Neural crest cell (in vitro differentiated cells): ENCODE results near the gene MTMR4. TPM values are rescaled to one million over a fixed set of nuclear protein-coding genes. Genes with fewer than 3 reads are reported as not detected.

Source experiments
- DNase-seq: peaks from one replicate; pipeline ENCODE4 v3.0.0; 2021; ENCODE audit warnings: low read depth, mixed read lengths, low spot score
- H3K27ac Mint-ChIP-seq: one replicate; pipeline ENCODE4 v1.8.0; 2021; ENCODE audit warnings: mild to moderate bottlenecking, mixed read lengths; ENCODE audit not compliant: unreplicated experiment
- H3K27me3 Mint-ChIP-seq: 2 replicates; pipeline ENCODE4 v1.8.0; 2021; ENCODE audit warnings: low read depth, mild to moderate bottlenecking, mixed read lengths
- H3K36me3 Mint-ChIP-seq: 2 replicates; pipeline ENCODE4 v1.8.0; 2021; ENCODE audit warnings: low read depth, mild to moderate bottlenecking, mixed read lengths
- H3K4me1 Mint-ChIP-seq: 2 replicates; pipeline ENCODE4 v1.8.0; 2021; ENCODE audit warnings: mixed read lengths
- H3K4me3 Mint-ChIP-seq: one replicate; pipeline ENCODE4 v1.8.0; 2021; ENCODE audit warnings: mild to moderate bottlenecking, mixed read lengths
- H3K9me3 Mint-ChIP-seq: 2 replicates; pipeline ENCODE4 v1.8.0; 2021; ENCODE audit warnings: mixed read lengths
- total RNA-seq: library from RNA; stranded (reverse); gene quantifications from 2 replicates; pipeline ENCODE4 v1.2.1, GENCODE V29; 2021
- TF ChIP-seq, protein P1 (sequence below): fragments of 200-600 bp; sonication (generic); conservative IDR thresholded peaks from 2 replicates; pipeline ENCODE4 v1.5.0; 2021; ENCODE audit warnings: antibody characterized with exemption, mild to moderate bottlenecking

The MTMR4 gene
- total RNA-seq, 1 donor from 2014 or later: 97.4 TPM

DNA sequence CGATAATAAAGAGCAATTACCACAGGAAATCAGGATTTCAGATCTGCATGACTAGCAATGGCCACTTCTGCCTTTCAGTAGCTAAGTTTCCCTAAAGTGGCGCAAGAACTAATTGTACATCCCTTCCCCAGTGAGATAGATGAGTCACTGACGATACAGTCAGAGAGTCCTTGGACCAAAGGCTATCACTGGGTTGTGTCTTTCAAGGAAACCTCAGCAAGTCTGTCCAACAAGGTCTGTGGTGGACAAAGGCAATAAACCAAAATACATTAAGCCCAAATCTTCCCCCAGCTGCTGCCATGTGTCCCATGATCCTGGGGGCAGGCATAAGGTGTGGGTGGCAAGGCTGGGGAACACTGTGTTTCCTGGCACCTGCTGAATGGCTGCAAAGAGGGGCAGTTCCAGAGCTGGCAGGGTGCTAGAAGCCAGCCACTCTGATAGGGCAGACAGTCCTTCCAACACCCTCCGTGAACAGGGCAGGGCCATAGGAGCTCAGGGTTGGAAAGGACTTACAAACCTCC lies 20.5 kb upstream of the MTMR4 start:
- Mint-ChIP-seq H3K27me3 (peaks cover 31% of the 10 kb centered on the region), H3K4me3 (no peak overlapping the region), H3K9me3 (no peaks in the 10 kb centered on the region), H3K36me3 (no peaks in the 10 kb centered on the region), H3K4me1 (peaks cover 35% of the 10 kb centered on the region), H3K27ac (no peak overlapping the region)
- TF ChIP-seq, protein P1, sequence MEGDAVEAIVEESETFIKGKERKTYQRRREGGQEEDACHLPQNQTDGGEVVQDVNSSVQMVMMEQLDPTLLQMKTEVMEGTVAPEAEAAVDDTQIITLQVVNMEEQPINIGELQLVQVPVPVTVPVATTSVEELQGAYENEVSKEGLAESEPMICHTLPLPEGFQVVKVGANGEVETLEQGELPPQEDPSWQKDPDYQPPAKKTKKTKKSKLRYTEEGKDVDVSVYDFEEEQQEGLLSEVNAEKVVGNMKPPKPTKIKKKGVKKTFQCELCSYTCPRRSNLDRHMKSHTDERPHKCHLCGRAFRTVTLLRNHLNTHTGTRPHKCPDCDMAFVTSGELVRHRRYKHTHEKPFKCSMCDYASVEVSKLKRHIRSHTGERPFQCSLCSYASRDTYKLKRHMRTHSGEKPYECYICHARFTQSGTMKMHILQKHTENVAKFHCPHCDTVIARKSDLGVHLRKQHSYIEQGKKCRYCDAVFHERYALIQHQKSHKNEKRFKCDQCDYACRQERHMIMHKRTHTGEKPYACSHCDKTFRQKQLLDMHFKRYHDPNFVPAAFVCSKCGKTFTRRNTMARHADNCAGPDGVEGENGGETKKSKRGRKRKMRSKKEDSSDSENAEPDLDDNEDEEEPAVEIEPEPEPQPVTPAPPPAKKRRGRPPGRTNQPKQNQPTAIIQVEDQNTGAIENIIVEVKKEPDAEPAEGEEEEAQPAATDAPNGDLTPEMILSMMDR: no peak
- DNase-seq: no peak

DNA sequence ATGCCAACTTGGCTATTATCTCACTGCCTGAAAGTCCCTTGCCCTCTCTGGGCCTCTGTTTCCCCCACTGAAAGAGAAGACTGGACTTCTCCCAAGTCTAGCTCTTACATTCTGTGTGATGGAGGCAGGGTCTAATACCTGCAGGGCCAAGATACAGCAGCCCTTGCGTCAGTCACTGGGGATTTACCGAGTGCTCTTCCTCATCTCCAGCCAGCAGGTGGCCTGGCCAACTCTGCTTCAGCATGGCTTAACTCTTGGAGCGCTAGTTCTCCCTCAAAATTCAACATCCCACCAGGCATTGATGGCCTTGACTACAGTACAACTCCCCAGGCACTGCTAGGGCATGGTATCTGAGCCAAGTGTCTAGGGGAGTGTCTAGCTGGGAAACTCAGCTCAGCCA lies 19.9 kb upstream of the MTMR4 start:
- TF ChIP-seq, protein P1: no peak
- H3K27ac Mint-ChIP-seq: no peak overlapping the region
- H3K9me3 Mint-ChIP-seq: no peaks in the 10 kb centered on the region
- H3K4me3 Mint-ChIP-seq: peak overlapping the region; percentile 39
- DNase-seq: no peak
- H3K27me3 Mint-ChIP-seq: peaks cover 38% of the 10 kb centered on the region
- H3K36me3 Mint-ChIP-seq: no peaks in the 10 kb centered on the region
- H3K4me1 Mint-ChIP-seq: peaks cover 39% of the 10 kb centered on the region

DNA sequence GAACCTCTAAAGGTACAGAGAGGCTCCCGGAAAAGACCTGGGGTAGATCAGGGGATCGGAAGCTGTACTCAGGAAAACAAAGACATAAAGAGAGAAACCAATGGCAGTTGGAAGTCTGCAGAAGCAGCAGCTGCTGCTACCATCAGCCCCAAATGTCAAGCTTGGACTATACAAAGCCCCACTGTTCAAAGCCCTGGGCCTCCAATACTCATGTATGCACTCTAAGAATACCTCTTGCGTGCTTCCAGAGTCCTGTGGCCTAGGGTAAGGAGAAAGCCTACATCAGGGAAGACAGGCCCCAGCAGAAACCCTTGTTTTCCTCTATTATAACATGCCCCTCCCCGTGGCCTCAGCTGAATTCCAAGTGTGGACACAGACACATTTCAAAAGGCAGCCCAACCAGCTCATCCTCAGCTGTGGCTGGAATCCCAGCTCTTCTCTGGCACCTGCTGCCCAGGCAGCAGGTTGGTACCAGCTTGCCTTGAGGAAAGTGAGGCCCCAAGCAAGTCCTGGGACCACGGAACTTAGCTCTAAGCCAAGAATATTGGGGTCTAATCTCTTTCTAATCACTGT lies 19.3 kb upstream of the MTMR4 start:
- Mint-ChIP-seq H3K36me3 (no peaks in the 10 kb centered on the region), H3K4me3 (peak overlapping the region; percentile 58), H3K9me3 (no peaks in the 10 kb centered on the region), H3K4me1 (peaks cover 44% of the 10 kb centered on the region), H3K27ac (no peak overlapping the region), H3K27me3 (peaks cover 37% of the 10 kb centered on the region)
- TF ChIP-seq, protein P1: no peak
- no peak for DNase-seq

DNA sequence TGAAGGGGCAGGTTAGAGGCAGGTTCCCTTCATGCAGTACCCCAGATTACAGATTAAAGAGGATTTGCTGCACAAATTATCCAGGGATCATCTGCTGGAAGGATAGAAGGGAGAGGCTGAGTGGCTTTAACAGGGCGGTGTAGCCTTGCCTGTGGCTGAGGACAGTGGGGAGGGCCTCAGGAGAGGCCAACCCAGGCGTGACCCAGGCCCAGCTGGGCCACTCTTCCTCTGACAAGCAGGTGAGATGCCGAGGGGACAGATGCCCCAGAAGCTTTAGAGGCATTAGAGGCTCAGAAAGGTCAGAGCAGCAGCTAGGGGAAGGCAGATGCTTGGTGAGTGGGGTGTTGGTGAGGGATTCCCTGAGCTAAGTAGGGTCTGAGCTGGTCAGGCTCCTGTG lies 18.1 kb upstream of the MTMR4 start:
- no peak for DNase-seq
- peaks cover 37% of the 10 kb centered on the region for H3K27me3 Mint-ChIP-seq
- H3K9me3 Mint-ChIP-seq: no peaks in the 10 kb centered on the region

DNA sequence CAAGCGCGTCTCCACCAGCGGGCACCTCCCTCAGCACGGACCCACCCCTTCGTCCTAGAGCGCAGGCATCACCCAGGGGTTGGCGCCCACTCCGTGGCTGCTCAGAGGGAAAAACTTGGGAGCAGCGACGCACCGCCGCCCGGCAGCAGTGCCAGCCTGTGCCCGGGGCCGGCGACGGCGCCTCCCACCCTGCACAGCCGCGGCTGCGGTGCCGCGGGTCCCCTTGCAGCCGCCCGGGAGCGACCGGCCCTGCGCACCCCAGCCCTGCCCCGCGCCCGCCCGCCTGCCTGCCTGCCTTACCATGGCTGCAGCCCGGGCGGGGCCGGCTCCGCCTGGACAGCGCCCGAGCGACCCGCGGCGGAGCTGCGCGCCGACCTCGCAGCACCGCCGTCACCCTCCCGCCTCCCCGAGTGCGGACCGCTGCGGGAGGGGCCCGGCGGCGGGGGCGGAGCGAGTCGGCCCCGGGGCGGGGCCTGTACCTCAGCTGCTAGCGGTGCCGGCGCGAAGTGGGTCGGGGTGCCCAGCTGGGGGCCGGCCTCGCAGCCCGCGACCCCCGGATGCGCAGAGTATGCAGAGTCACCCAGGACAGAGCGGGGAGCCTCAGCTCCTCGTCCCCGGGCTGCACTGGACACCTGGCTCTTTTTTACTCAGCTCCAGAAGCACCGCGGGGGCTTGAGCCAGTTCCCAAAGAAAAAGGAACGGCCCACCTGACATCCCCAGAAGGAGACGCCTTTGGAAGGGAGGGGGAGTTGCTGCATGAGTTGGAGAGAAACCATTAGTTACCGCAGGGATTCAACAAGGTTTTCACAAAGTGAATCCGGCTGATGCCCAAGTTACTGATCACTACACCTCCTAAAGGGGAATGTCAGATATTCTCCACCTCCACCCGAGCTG lies 17.5 kb upstream of the MTMR4 start:
- Mint-ChIP-seq H3K36me3 (no peaks in the 10 kb centered on the region), H3K4me3 (peak overlapping the region; percentile 75), H3K27me3 (peaks cover 37% of the 10 kb centered on the region), H3K27ac (no peak overlapping the region), H3K4me1 (peaks cover 44% of the 10 kb centered on the region), H3K9me3 (no peaks in the 10 kb centered on the region)
- DNase-seq: peak; percentile 40
- TF ChIP-seq, protein P1: no peak

More for the DNA sequence above, 18.1 kb upstream of the MTMR4 start:
- TF ChIP-seq, protein P1: no peak
- Mint-ChIP-seq H3K4me1 (peaks cover 44% of the 10 kb centered on the region), H3K4me3 (peak overlapping the region; percentile 75), H3K36me3 (no peaks in the 10 kb centered on the region), H3K27ac (no peak overlapping the region)
